ENCODE results near the gene PHF2.

PHF2 gene

DNA sequence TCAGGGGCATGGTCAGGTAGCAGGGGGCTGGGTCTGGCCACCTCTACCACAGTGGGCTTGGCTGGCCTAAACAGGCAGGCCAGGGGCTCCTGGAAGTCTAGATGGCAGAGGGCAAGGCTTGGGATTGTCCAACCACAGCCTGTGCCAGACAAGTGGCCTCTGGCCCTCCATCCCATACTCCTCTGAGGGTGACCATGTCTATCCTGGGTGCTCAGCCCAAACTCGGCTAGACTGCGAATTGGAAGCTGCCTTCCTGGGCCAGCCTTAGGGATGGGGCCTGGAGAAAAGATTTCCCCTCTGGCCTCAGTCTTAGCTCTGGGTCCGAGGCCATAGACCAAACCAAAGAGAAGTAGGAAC is 110.5 kb downstream of the PHF2 start:
- no peaks in the 10 kb centered on the region for H3K36me3 ChIP-seq
- no peak for TF ChIP-seq Cebpa-rat (IDR thresholded peaks at IDR 0.05)
- no peak overlapping the region for H3K9ac ChIP-seq
- peaks cover 9% of the 10 kb centered on the region for H3K4me1 ChIP-seq
- no peaks in the 10 kb centered on the region for H3K27me3 ChIP-seq
- no peak overlapping the region for H3K27ac ChIP-seq
- peaks cover 40% of the 10 kb centered on the region for H3K9me3 ChIP-seq
- no peak overlapping the region for H3K4me2 ChIP-seq
- H4K20me1 ChIP-seq = no peaks in the 10 kb centered on the region
- no peak overlapping the region for H3K4me3 ChIP-seq

DNA sequence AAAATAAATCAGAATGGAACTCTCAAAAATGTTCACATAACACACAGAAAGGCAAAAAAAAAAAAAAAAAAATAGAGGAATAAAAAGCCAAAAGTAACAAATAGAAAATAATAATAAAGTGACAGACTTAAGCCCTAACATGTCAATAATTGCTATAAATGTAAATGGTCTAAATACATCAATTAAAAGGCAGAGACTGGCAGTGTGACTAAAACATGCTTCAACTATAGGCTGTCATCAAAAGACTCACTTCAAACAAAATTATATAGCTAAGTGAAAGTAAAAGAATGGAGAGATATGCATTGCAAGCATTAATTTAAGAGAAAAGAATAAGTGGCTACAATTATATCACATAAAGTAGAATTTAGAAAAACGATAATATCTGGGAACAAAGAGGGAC is 114.2 kb downstream of the PHF2 start:
- Histone ChIP-seq H3K36me3 (no peaks in the 10 kb centered on the region), H3K9me3 (peaks cover 40% of the 10 kb centered on the region), H3K4me2 (no peak overlapping the region), H3K27ac (no peak overlapping the region), H3K4me1 (no peaks in the 10 kb centered on the region), H3K27me3 (no peaks in the 10 kb centered on the region), H3K9ac (no peak overlapping the region), H4K20me1 (no peaks in the 10 kb centered on the region), H3K4me3 (no peak overlapping the region)
- TF ChIP-seq Cebpa-rat (IDR thresholded peaks at IDR 0.05) = no peak

DNA sequence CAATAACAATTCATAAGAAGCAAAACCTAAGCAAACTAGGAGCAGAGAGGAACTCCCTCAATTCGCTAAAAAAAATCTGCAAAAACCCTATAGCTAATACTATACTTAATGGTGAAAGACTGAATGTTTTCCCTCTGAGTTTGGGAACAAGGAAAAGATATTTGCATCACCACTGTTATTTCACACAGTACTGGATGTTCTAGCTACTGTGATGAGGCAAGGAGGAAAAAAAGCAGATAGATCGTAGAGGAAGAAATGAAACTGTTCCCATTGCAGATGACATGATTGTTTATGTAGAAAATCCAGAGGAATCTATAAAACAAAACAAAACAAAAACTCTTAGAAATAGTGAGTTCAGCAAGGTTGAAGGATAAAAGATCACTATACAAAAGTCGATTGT is 116.7 kb downstream of the PHF2 start:
- H3K9me3 ChIP-seq = peaks cover 32% of the 10 kb centered on the region
- no peaks in the 10 kb centered on the region for H4K20me1 ChIP-seq
- no peak overlapping the region for H3K4me2 ChIP-seq
- H3K36me3 ChIP-seq = no peaks in the 10 kb centered on the region
- no peak for TF ChIP-seq Cebpa-rat (IDR thresholded peaks at IDR 0.05)
- peaks cover 7% of the 10 kb centered on the region for H3K4me1 ChIP-seq
- H3K27ac ChIP-seq = no peak overlapping the region
- no peaks in the 10 kb centered on the region for H3K27me3 ChIP-seq
- no peak overlapping the region for H3K9ac ChIP-seq
- no peak overlapping the region for H3K4me3 ChIP-seq

DNA sequence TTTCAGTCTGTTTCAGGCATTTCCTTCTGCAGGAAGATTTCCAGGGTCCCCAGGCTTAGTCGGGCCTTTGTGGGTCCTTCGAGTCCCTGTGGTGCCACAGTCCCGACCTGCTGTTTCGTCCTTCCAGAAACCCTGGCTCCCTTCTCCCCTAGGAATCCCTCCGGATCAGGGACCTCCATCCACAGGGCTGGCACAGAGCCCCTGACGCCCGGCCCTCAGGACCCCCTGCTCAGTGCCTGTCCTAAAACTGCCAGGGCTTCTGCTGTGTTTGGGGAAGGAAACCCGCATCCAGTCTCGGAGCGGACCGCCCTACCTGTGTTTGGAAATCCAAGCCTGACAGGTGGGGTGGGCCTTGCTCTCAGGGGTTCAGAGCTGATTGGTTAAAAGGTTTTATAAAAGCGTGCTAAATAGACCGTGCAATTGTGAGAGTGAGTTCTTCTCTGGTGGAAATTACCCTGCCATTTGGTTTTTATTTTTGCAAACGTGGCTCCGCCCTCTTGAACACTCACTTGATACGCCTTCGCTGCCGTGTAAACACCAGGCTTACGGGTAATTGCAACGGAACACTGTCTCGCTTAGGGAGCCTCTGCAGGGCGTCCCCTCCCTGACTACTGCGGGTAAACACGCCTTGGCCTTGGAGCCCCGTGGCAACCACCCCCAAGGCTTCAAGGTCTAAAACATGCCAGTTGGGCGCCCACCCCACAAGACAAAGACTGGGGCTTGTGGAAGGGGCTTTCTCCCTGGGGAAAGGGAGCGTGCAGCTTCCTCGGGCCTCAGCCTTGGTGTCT is 121.2 kb downstream of the PHF2 start:
- no peak overlapping the region for H3K9ac ChIP-seq
- no peaks in the 10 kb centered on the region for H3K27me3 ChIP-seq
- H3K4me1 ChIP-seq = peaks cover 35% of the 10 kb centered on the region
- H3K36me3 ChIP-seq = no peaks in the 10 kb centered on the region
- no peak overlapping the region for H3K4me3 ChIP-seq
- no peak for TF ChIP-seq Cebpa-rat (IDR thresholded peaks at IDR 0.05)
- H3K4me2 ChIP-seq = no peak overlapping the region
- H4K20me1 ChIP-seq = no peaks in the 10 kb centered on the region
- H3K27ac ChIP-seq = no peak overlapping the region
- peaks cover 18% of the 10 kb centered on the region for H3K9me3 ChIP-seq

DNA sequence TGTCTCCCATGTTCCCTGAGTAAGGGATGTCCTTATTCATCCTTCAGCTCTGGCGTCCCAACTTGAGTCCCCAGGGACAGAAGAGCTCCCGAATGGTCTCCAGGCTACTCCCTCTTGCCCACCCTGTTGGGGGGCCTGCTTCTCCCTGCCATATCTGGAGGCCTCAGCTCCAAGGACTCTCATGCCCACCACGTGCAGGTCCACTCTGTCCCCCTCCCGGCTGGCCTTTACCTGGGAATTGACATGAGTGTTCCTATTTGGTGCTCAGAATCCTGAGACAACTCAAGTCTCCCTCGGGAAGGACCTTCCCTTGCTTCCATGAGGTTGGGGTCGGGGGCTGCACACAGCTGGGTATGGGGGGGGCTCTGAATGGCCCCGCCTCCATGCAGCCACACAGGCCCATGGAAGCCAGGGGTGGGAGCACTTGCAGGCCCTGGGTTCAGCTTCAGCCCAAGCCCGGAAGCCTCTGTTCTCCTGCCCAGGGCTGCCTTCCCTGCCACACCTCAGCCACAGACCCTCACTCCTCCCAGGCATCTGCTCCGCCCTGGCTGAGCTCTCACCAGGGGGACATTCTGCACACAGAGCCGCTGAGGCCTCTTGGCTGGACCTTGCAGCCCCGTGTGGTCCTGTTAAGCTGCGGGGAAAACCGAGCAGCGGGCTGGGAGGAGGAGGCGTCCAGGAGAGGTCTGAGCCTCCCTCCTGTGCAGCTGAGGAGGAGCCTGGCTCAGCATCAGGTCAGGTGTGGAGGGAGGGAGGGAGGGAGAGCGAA is 121.9 kb downstream of the PHF2 start:
- H3K27ac ChIP-seq = 0 out of 2 replicates have a peak overlapping the region, but pooled peaks have one; percentile 41
- H3K36me3 ChIP-seq = no peaks in the 10 kb centered on the region
- H3K4me1 ChIP-seq = peaks cover 35% of the 10 kb centered on the region
- no peak for TF ChIP-seq Cebpa-rat (IDR thresholded peaks at IDR 0.05)
- no peak overlapping the region for H3K9ac ChIP-seq
- peak overlapping the region; percentile 79 for H3K4me2 ChIP-seq
- H3K27me3 ChIP-seq = no peaks in the 10 kb centered on the region
- H3K9me3 ChIP-seq = peaks cover 18% of the 10 kb centered on the region
- H4K20me1 ChIP-seq = no peaks in the 10 kb centered on the region
- H3K4me3 ChIP-seq = no peak overlapping the region

DNA sequence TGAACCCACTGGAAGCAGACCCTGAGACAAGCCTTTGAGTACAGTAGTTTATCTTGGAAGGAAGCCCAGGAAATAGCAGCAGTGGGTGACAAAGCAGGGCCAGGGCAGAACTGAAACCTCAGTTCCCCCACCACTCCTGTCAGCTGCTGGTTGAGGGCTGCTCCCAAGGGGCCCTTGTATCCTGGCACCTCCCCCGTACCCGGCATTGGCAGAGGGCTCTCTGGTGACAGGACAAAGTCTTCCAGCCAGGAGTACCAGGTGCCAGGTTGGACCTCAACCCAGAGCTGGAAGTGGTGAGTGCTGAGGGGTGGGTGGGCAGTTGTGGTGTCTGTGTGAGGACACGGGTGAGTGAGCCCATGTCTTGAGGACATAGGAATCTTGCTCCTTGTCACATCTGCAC is 123.3 kb downstream of the PHF2 start:
- Histone ChIP-seq H4K20me1 (no peaks in the 10 kb centered on the region), H3K27me3 (no peaks in the 10 kb centered on the region), H3K4me3 (no peak overlapping the region), H3K4me2 (peak overlapping the region; percentile 79), H3K9ac (no peak overlapping the region; the same call in 1 of the 2 replicates), H3K9me3 (peaks cover 29% of the 10 kb centered on the region), H3K4me1 (peaks cover 35% of the 10 kb centered on the region), H3K36me3 (no peaks in the 10 kb centered on the region), H3K27ac (peak overlapping the region; percentile 65; the same call in 1 of the 2 replicates)
- no peak for TF ChIP-seq Cebpa-rat (IDR thresholded peaks at IDR 0.05)

DNA sequence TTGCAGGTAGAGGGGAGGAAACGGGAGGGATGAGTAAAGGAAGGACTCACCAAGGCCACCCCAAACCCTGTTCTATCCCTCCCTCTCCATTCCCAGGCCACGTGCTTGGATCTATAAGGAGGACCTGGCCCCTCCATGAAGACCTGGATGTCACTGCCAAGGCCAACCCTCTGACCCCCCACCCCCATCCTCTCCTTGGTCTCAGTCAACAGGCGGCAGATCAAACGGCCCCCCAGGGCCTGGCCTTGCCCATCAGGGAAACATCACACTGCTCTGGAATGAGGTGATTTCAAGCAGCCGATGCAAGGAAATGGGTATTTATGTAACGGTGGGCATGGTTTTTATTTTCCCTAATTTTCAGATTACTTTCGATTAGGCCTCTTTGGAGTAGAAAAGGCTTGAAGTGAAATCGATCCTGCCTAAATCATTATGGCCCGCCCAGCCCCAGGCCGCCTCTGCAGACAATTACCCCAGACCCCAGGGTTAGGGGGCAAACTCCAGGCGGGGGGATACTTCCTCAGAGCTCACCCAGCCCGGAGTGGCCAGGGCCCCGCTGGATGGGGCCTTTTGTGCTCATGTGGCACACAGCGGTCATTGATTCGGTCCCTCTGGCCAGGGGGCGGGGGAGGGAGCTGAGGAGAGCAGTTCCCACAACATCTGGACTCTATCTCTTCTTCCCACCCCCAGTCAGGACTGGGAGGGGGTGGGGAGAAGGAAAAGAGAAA is 125.3 kb downstream of the PHF2 start:
- no peak overlapping the region for H3K27ac ChIP-seq
- H3K9ac ChIP-seq = no peak overlapping the region
- H3K4me2 ChIP-seq = no peak overlapping the region
- no peaks in the 10 kb centered on the region for H3K36me3 ChIP-seq
- no peak overlapping the region for H3K4me3 ChIP-seq
- H3K27me3 ChIP-seq = no peaks in the 10 kb centered on the region
- no peaks in the 10 kb centered on the region for H4K20me1 ChIP-seq
- H3K9me3 ChIP-seq = peaks cover 24% of the 10 kb centered on the region
- peaks cover 35% of the 10 kb centered on the region for H3K4me1 ChIP-seq
- no peak for TF ChIP-seq Cebpa-rat (IDR thresholded peaks at IDR 0.05)

DNA sequence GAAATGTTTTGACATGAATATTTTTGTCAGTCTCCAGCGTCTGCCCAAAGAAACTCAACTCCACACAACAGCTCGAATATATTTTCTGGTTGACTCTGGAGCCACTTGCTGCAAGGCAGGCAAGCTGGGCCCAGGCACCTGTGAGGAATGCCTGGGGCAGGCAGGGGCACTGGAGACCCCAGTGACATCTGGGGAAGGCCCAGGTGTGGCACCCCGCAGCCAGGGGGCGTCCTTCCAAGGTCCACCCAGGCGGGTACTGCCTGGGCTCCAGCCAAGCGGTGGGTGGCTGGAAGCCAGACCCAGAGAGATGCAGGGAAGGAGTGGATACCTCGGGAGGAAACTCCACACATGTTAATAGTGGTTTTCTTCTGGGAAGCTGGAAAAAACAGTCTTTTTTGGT is 125.9 kb downstream of the PHF2 start:
- Histone ChIP-seq H3K4me1 (peaks cover 35% of the 10 kb centered on the region), H3K9ac (no peak overlapping the region), H3K4me2 (no peak overlapping the region), H3K4me3 (no peak overlapping the region), H3K9me3 (peaks cover 24% of the 10 kb centered on the region), H4K20me1 (no peaks in the 10 kb centered on the region), H3K27ac (no peak overlapping the region), H3K36me3 (no peaks in the 10 kb centered on the region), H3K27me3 (no peaks in the 10 kb centered on the region)
- TF ChIP-seq Cebpa-rat (IDR thresholded peaks at IDR 0.05) = no peak

DNA sequence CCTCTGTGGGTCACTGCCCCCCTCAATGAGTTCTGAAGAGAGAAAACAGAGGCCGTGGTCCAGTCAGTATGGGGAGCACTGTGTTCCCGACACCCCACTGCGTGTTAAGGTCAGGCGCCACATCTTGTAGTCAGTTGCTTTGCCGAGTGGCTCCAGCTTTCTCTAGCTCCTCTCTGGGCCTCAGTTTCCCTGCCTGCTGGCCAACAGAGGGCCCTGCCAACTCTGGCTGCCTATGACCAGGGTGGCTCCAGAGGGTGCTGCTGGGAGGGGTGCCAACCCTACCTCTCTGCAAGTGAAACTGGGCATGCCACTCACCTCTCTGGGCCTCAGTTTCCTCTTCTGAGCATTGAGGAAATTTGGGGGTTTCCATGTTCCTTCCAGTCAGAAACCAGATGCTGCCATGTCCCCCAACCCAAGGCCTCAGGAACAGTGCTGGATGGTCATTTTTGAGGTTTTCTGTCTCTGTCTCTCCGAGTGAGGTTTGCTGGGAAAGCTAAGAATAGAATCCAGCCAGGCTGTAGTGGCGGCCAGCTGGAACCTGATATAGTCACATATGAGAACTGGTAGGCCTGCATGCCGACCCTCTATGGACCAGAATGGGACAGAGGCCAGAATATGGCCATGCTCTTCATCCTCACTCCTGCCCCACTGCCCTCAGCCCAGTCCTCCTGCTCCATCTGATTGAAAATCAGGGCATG is 132.1 kb downstream of the PHF2 start:
- no peak for TF ChIP-seq Cebpa-rat (IDR thresholded peaks at IDR 0.05)
- Histone ChIP-seq H3K36me3 (no peaks in the 10 kb centered on the region), H4K20me1 (no peaks in the 10 kb centered on the region), H3K9ac (no peak overlapping the region), H3K4me3 (no peak overlapping the region), H3K9me3 (peaks cover 23% of the 10 kb centered on the region), H3K4me1 (peaks cover 10% of the 10 kb centered on the region), H3K27me3 (no peaks in the 10 kb centered on the region), H3K27ac (no peak overlapping the region), H3K4me2 (no peak overlapping the region)

Measured in BLaER1 (cell line).